Measurements from ENCODE around the gene TLR6.
"Not testable (repeated sequence)": the region's sequence is repeated elsewhere in the genome, so short reads cannot be mapped to it uniquely, and the experiment has no call there.

TLR6 gene

GRCh38 chr4:38815885-38816782 is 40.5 kb downstream of the TLR6 start:
- DNase-seq (ENCODE audit: low read depth in 1 of 2, low spot score in 1 of 2), result no peak
- Histone ChIP-seq H3K27me3 (ENCODE audit: insufficient read depth, poor library complexity, severe bottlenecking) (no peaks in the 10 kb centered on the region), H3K27ac (replicated peaks) (no peak overlapping the region; the same call in 1 of the 2 replicates), H3K4me3 (replicated peaks; ENCODE audit: insufficient read depth, low read length) (no peak overlapping the region)
- TF ChIP-seq REST (IDR thresholded peaks at IDR 0.05; ENCODE audit: insufficient replicate concordance, low read depth) (no peak), POLR2AphosphoS5 (IDR thresholded peaks at IDR 0.05; ENCODE audit: low read depth) (no peak), SPI1 (IDR thresholded peaks at IDR 0.05; ENCODE audit: borderline replicate concordance, low read depth) (no peak), GABPA (IDR thresholded peaks at IDR 0.05; ENCODE audit: low read depth) (no peak), CTCF (IDR thresholded peaks at IDR 0.05; ENCODE audit: insufficient read depth, low read length) (no peak)

- no peak for TF ChIP-seq POLR2AphosphoS5 (IDR thresholded peaks at IDR 0.05; ENCODE audit: low read depth)
- TF ChIP-seq REST (IDR thresholded peaks at IDR 0.05; ENCODE audit: insufficient replicate concordance, low read depth), result no peak
- no peak overlapping the region for H3K27ac ChIP-seq (replicated peaks)
- H3K4me3 ChIP-seq (replicated peaks; ENCODE audit: insufficient read depth, low read length), result no peak overlapping the region
- no peak for DNase-seq (ENCODE audit: low read depth in 1 of 2, low spot score in 1 of 2)
- H3K27me3 ChIP-seq (ENCODE audit: insufficient read depth, poor library complexity, severe bottlenecking), result no peaks in the 10 kb centered on the region
Observed at GRCh38 chr4:38814386-38814785, 42.2 kb downstream of the TLR6 start.

- Histone ChIP-seq H3K27ac (replicated peaks) (no peak overlapping the region), H3K4me3 (replicated peaks; ENCODE audit: insufficient read depth, low read length) (no peak overlapping the region), H3K27me3 (ENCODE audit: insufficient read depth, poor library complexity, severe bottlenecking) (no peaks in the 10 kb centered on the region)
- DNase-seq (ENCODE audit: low read depth in 1 of 2, low spot score in 1 of 2), result no peak
- no peak for TF ChIP-seq POLR2AphosphoS5 (IDR thresholded peaks at IDR 0.05; ENCODE audit: low read depth)
- no peak for TF ChIP-seq CTCF (IDR thresholded peaks at IDR 0.05; ENCODE audit: insufficient read depth, low read length)
- TF ChIP-seq SPI1 (IDR thresholded peaks at IDR 0.05; ENCODE audit: borderline replicate concordance, low read depth), result no peak
- TF ChIP-seq REST (IDR thresholded peaks at IDR 0.05; ENCODE audit: insufficient replicate concordance, low read depth), result no peak
- no peak for TF ChIP-seq GABPA (IDR thresholded peaks at IDR 0.05; ENCODE audit: low read depth)
Observed at GRCh38 chr4:38811297-38811696, 45.3 kb downstream of the TLR6 start.

- H3K27me3 ChIP-seq (ENCODE audit: insufficient read depth, poor library complexity, severe bottlenecking); H3K27ac ChIP-seq (replicated peaks); H3K4me3 ChIP-seq (replicated peaks; ENCODE audit: insufficient read depth, low read length): not testable (repeated sequence)
Observed at GRCh38 chr4:38807462-38807861, 49.2 kb downstream of the TLR6 start.

GRCh38 chr4:38806251-38806650 is 50.4 kb downstream of the TLR6 start:
- H3K27ac ChIP-seq (replicated peaks), result 0 out of 2 replicates have a peak overlapping the region, but pooled peaks have one; percentile 31
- DNase-seq (ENCODE audit: low read depth in 1 of 2, low spot score in 1 of 2), result not testable (repeated sequence)

More at GRCh38 chr4:38807462-38807861, 49.2 kb downstream of the TLR6 start:
- not testable (repeated sequence) for DNase-seq (ENCODE audit: low read depth in 1 of 2, low spot score in 1 of 2)

More at GRCh38 chr4:38806251-38806650, 50.4 kb downstream of the TLR6 start:
- not testable (repeated sequence) for H3K4me3 ChIP-seq (replicated peaks; ENCODE audit: insufficient read depth, low read length); H3K27me3 ChIP-seq (ENCODE audit: insufficient read depth, poor library complexity, severe bottlenecking)

All from HL-60 (cell line).